SIG-M5 treated with dmso at 0.1 percent for 504 hours (cell line): Measurements from ENCODE around the gene TPST2.
"Not testable (repeated sequence)": the region's sequence is repeated elsewhere in the genome, so short reads cannot be mapped to it uniquely, and the experiment has no call there.

Source experiments
- DNase-seq: peaks from one replicate; lab custom pipeline; 2025; ENCODE audit not compliant: unreplicated experiment; lab: John Stamatoyannopoulos, UW

TPST2 gene

GRCh38 chr22:26536056-26536761 lies 53.7 kb downstream of the TPST2 start:
- DNase-seq = no peak

DNA sequence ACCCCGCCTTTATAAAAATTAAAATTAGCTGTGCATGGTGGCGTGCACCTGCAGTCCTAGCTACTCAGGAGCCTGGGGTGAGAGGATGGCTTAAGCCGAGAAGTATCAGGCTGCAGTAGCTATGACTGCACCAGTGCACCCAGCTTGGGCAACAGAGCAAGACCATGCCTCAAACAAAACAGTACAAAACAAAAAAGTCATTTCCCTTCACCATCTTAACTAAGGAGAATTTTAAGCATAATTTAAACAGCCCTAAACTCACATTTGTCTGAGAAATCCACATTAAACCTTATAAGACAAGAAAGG lies 54.4 kb downstream of the TPST2 start:
- no peak for DNase-seq

GRCh38 chr22:26534874-26535602 lies 54.9 kb downstream of the TPST2 start:
- DNase-seq = no peak

- no peak for DNase-seq
These were observed 55.6 kb downstream of the TPST2 start for GRCh38 chr22:26534171-26534855.

DNA sequence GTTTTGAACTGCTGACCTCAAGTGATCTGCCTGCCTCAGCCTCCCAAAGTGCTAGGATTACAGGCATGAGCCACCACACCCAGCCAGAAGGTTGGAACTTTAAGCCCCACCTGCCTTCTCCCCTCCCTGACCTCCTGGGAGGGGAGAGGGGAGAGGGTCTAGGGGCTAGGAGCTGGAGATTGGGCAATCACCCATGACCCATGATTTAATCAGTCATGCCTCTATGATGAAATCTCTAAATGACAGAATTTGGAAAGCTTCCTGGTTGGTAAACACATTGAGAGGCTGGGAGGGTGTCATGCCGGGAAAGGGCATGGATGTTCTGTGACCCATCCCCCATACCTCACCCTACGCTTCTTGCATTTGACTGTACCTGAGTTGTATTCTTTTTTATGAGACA lies 60.6 kb downstream of the TPST2 start:
- DNase-seq = peak; percentile 22

DNA sequence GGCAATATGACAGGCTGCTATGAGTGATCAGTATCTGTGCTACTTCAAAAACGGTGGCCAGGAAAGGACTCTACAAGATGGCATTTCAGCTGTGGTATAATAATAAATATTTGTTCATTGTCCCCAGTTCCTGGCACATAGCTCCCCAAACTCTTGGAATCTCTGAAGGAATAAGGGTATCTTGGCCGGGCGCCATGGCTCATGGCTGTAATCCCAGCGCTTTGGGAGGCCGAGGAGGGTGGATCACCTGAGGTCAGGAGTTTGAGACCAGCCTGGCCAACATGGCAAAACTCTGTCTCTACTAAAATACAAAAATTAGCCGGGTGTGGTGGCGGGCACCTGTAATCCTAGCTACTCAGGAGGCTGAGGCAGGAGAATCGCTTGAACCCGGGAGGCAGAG lies 61.4 kb downstream of the TPST2 start:
- not testable (repeated sequence) for DNase-seq

DNA sequence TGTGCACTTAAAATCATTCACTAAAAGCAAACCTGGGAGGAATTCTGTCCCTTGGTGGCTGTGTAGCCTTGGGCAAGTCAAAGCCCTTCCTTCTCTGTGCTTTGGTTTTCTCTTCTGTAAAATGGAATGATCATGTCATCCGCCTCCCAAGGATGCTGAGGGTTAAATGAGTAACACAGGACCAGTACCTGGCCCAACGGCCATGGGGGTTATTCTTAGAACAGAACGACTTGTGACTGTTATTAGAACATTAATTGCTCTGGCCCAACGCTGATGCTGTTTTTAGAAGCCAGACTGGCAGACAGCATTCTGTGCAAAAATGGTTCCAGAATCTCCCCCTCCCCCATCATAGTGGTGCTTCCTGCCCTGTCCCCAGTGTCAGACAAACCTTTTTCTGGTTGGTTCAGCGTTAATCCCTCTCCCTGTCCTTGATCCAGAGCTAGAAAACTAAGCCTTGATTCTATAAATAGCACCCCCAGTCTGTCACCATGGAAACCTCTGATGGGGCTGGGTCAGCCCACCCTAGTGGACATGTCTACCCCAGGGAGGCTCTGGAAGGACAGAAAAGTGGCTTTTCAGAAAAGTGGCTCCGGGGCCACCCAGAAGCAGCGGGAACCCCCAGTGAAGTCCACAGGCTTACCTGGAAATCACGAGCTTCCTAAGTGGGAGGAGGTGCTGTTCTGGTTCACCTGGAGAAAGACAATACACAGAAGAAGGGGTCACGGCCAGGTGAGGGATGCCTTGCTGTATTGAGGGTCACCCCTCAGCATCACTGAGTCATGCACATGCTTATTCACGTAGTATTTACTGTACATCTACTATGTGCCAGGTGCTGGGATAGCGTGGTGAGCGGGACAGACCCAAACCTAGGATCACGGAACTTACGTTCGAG lies 62.1 kb downstream of the TPST2 start:
- DNase-seq = no peak

GRCh38 chr22:26527167-26527566 lies 62.8 kb downstream of the TPST2 start:
- DNase-seq = no peak

GRCh38 chr22:26525946-26526564 lies 63.9 kb downstream of the TPST2 start:
- no peak for DNase-seq

DNA sequence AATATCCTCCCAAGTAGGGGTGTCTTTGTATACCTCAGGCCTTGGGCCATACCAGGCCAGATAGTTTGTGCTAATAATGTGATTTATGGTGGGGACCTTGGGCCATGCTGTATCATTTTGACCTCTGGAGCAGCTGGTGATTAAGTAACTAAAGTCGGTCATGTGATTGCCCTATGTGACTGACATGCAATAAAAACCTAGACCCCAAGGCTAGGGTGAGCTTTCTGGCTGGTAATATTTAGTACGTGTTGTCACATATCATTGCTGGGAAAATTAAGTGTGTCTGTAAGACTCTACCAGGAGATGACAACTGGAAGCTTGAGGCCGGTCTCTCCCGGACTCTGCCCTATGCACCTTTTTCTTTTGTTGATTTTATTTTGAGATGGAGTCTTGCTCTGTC lies 65.1 kb downstream of the TPST2 start:
- DNase-seq = no peak

DNA sequence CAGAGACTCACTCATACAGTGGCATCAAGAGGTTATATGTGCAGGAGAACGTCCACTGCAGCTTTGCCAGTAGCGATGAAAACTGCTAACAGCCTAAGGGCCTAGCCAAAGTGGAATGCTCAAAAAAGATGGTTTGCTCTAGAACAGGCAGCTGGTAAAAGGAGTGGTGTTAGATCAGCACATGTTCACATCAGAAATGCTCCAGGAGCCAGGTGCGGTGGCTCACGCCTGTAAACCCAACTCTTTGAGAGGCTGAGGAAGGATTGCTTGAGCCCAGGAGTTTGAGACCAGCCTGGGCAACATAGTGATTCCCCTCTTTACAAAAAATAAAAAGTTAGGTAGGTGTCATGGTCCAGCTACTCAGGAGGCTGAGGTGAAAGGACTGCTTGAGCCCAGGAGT lies 67.3 kb downstream of the TPST2 start:
- DNase-seq = no peak

DNA sequence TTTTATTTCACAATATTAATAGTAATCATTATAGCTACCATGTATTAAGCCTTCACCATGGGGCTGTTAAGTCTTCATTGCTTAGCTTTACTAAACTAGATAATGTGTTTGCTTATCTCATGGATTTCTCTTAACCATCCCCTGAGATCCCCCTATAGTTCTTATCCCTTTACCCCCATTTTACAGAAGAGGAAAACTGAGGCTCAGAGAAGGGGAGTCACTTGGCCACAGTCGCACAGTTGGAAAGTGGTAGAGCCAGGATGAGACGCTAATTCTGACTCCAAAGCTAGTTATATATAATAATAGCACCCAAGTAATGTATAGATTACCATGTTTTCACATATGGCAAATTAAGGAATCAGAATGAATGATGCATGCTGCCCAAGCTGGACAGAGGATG lies 67.9 kb downstream of the TPST2 start:
- DNase-seq = no peak

DNA sequence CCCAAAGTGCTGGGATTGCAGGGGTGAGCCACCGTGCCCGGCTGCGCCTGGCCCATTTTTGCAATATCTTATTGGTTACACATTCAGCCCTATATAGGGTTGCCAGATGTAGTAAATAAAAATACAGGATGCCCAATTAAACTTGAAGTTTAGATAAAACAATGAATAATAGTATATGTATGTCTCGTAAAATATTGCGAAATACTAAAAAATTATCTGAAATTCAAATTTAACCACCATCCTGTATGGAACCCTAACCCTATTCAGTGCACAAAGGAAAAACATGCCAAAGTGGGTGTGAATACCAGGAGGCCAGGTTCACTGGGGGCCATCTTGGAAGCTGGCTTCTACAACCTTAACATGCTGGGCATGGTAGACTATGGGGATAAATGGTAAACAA lies 72.5 kb downstream of the TPST2 start:
- DNase-seq = no peak

DNA sequence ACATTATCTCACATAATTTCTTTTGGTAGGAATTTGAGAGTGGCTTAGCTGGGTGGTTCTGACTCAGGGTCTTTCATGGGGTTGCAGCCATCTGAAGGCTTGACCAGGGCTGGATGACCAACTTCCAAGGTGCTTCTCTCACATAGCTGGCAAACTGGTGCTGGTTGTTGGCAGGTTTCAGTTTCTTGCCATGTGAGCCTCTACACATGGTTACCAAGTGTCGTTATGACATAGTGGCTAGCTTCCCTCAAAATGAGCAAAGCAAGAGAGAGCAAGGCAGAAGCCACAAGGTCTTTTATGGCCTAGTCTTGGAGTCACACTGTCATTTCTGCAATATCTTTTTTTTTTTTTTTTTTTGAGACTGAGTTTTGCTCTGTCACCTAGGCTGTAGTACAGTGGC lies 73.4 kb downstream of the TPST2 start:
- DNase-seq = no peak

- no peak for DNase-seq
These were observed 74.0 kb downstream of the TPST2 start for GRCh38 chr22:26515931-26516330.

- no peak for DNase-seq
These were observed 75.3 kb downstream of the TPST2 start for GRCh38 chr22:26514419-26515161.

- DNase-seq = no peak
These were observed 76.1 kb downstream of the TPST2 start for GRCh38 chr22:26513838-26514237.

- peak; percentile 66 for DNase-seq
These were observed 77.7 kb downstream of the TPST2 start, which contains the start of gene TFIP11 for GRCh38 chr22:26512149-26512793. Gene TFIP11 (minus strand): TSS chr22:26512473. CDS start chr22:26510272, 2,201 bp downstream.

DNA sequence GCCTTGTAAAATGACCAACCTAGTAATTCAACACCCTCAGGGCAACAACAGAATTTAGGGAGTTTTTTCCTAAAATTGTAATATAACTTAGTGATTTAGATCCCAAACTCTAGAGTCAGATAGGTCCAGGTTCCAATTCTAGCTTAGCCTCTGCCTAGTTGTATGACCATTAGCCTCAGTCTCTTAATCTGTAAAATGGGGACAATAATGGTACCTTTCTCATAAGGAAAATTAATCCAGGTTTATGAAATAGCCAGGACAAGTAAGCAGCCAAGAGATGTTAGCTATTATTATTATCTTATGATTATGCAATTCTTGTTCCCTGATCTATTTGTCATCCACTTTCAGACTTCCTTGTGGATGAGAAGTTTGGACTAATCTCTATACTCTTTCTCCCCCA lies 81.8 kb downstream of the TPST2 start:
- DNase-seq = no peak

DNA sequence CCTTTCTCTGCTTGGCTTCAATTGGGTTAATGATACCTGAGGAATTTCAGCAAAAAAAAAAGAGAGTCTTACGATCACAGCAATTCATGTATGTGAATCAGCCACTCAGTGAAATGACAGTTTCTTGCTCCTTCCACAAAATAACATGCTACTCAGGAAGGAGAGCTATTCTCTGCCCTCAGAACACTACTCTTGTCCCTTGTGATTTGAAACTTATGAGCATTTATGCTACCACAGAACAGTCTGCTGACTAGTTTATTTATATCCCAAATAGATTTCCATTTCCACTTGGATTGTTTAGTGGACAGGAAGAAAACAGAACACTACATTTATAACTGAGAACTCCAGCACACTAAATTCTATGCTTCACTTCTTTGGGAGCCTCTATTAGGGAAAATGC lies 86.2 kb downstream of the TPST2 start:
- DNase-seq = no peak
